GM21529 (cell line): ENCODE data around the gene PRTN3.

Source experiments
- ATAC-seq: cut with Tn5 transposase; IDR thresholded peaks from one replicate; pipeline ENCODE4 v1.9.1; 2021; ENCODE audit not compliant: unreplicated experiment

PRTN3 gene, protein sequence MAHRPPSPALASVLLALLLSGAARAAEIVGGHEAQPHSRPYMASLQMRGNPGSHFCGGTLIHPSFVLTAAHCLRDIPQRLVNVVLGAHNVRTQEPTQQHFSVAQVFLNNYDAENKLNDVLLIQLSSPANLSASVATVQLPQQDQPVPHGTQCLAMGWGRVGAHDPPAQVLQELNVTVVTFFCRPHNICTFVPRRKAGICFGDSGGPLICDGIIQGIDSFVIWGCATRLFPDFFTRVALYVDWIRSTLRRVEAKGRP

DNA sequence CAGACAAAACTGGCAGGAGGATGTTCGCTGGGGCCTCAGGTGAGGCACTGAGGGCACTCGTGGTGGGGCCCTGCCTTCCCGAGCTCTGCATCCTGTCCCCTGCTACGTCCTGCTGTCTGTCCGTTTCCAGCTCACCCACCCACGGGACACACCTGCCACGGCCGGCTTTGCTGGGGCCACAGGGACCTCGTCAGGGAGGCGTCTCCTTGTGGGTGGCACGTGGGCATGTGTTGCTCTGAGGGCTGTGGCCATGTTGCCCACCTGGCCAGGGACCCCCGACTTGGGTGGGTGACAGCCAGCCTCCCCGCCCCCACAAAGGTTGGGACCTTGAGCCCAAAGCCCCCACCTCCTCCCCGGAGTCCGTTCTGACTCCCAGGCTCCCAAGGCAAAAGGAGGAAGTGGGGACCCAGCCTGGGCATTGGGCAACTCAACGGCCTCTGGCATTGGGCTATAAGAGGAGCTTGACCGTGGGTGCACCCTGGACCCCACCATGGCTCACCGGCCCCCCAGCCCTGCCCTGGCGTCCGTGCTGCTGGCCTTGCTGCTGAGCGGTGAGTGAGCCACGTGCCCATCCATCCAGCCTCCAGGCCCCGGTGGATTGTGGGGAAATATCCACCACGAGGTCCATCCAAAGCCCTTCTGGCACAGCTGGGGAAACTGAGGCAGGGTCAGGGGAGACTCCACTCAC is at the start of gene PRTN3:
Gene PRTN3 (plus strand): TSS at position 481 of the 688 bp plus-strand sequence. CDS start 10 bp downstream, at position 491.
- ATAC-seq = no peak

DNA sequence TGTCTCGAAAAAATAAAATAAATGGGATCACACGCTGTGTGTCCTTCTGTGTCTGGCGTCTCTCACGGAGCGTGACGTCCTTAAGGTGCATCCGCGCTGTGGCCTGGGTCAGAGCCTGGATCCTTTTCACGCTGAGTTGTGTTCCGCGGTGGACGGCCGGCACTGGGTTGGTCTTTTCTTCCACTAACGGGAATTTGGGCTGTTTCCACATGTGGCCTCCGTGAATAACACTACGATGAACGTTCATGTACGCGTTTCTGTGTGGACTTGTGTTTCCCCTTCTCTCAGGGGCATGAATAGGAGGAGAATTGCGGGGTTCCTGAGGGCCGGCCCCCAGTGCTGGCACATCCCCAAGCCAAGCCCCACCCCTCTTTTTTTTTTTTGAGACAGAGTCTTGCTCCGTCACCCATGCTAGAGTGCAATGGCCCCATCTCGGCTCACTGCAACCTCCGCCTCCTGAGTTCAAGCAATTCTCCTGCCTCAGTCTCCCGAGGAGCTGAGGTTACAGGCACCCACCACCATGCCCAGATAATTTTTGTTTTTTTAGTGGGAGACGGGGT is 49.7 kb upstream of the PRTN3 start:
- ATAC-seq = no peak

DNA sequence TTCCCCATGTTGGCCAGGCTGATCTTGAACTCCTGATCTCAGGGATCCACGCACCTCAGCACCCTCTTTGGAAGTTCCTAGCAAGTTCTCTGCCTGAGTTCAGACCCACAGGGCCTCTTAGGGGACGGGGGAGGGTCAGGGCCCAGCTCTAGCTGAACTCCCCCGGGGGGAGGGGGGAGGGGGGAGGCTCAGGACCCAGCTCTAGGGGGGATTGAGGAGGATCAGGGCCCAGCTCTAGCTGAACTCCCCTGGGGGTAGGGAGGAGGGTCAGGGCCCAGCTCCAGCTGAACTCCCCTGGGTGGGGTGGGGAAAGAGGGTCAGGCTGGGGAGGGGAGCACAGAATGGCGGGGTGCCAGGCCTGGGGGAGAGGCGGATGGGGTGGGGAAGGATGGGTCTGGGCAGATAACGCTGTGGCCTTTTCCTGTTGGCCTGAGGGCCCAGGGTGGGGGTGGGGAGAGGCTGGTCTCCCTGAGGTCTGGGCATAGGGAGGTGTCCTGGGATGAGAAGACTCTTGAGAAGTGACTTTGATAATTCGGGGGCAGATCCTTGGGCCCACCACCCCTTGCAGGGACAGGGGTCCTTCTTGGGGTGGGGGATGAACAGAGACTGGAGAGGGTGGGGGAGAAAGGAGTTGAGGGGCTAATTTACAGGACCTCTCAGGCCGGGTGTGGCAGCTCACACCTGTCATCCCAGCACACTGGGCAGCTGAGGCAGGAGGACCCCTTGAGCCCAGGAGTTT is 49.1 kb upstream of the PRTN3 start:
- ATAC-seq = no peak

DNA sequence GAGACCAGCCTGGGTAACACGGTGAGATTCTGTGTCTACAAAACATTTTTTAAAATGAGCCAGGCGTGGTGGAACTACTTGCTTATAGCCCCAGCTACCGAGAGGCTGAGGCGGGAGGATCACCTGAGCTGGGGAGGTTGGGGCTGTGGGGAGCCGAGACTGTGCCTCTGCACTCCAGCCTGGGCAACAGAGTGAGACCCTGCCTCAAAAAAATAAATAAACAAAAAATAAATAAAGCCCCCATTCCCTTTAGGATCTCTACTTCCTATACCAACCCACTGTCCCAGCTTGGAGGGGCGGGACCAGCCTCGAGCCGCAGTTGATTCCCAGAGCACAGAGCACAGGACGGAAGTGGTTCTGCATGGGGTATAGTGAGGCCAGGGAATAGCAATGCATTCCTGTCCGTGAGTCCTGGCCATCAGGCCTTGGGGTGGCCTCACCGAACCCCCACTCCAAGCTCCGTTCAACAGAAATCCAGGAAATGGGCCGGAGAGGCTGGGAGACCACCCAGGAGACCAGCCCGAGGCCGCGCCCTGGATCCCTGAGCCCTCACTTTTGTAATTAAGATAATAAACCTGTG is 48.4 kb upstream of the PRTN3 start:
- ATAC-seq = no peak

DNA sequence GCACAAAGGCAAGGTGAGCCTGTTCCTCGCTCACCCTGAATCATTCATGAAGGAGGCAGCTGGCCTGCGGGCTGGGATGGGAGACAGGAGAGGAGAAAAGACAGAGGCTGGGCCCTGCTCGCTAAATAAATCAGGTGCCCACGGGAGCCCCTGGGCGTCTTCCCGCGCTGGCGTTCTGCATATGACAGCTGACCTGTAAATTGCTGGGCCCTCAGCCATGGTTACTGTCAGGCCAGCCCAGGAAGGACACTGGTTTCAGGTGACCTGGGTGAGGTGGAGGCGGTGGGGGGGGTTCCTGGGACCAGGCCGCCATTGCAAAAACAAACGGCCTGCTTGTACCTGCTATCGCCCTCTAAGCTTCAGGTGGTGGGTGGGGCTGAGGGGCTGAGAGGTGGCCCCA is 47.0 kb upstream of the PRTN3 start:
- no peak for ATAC-seq

DNA sequence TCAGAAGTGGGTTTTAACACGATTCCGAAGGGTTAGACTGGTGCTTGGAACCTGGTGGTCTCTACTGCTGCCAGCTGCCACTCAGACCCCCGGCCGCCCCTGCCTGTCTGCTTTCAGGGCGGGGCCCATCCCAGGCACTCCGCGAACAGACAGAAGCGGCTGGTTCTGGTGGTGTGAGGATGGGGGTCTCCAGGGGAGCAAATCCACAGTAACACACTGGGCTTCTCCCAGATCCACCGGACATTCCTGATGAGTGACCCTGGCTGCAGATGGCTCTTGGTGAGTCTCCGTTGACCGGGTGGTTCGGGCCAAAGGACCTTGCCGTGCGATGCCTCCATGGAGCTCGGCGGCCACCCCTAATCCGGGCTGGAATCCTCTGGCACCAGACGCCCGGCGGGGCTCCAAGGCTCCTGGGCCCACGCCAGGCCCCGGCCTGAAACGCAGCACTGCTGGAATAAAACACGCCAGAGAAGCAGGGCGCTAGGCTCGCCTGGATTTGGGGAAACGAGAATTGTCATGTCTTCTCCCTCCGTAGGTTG is 45.7 kb upstream of the PRTN3 start:
- no peak for ATAC-seq

DNA sequence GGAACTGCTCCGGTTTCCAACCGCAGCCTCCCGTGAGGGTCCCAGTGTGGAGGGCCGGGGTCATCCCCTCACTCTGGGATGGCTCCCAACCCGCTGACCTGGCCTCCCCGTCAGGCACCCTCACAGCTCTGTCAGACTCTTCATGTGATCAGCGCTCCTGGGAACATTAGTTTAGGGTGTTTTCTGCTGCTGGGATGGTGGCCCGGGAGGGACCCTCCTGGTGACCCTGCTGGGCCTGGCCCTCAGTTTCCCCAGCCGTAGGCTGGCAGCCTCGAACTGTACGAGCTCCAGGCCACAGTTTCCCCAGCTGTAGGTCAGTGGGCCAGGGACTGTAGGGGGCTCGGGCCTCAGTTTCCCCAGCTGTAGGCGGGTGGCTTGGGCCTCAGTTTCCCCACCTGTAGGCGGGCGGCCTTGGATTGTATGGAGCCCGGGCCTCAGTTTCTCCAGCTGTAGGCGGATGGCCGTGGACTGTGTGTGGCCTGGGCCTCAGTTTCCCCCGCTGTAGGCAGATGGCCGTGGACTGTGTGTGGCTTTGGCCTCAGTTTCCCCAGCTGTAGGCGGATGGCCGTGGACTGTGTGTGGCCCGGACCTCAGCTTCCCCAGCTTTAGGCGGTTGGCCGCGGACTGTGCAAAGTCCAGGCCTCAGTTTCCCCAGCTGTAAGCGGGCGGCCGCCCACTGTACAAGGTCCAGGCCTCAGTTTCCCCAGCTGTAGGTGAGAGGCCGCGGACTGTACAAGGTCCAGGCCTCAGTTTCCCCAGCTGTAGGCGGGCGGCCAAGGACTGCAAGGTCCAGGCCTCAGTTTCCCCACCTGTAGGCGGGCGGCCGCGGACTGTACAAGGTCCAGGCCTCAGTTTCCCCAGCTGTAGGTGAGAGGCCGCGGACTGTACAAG is 44.9 kb upstream of the PRTN3 start:
- ATAC-seq = no peak

DNA sequence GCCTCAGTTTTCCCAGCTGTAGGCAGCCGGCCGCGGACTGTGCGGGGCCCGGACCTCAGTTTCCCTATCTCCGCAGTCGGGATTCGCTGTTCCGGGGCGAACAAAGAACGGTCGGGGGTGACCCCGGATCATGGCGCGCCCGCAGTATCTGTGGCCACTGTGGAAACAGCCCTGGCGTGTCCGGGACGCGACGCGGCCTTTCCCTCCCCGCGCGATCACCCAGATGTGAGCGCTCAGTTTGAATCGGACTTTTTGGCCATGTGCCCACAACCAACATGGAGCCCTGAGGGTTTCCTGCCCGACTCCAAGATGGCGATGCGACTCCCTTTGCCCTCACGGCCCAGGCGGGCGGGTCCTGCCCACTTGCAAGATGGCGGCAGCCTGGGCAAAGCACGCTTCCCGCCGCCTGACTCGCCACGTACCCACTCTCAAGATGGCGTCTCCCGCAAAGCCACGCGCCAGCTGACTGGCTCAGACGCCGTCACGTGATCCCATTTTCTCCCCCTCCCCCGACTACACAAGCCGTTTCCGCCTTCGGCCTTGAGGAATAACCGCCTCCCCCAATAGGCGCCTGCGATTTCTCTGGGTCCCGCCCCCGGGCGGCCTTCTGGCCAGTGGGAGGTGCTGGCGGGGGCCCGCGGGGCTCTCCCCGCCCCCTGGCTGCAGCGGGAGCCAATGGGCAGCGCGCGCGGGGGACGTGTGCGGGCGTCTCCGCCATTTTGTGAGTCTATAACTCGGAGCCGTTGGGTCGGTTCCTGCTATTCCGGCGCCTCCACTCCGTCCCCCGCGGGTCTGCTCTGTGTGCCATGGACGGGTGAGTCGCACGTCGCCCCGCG is 43.9 kb upstream of the PRTN3 start, which contains the start of gene PTBP1:
Gene PTBP1 (plus strand): TSS at position 761 of the 836 bp plus-strand sequence. CDS start 46 bp downstream, at position 807.
- ATAC-seq = peak; percentile 79

DNA sequence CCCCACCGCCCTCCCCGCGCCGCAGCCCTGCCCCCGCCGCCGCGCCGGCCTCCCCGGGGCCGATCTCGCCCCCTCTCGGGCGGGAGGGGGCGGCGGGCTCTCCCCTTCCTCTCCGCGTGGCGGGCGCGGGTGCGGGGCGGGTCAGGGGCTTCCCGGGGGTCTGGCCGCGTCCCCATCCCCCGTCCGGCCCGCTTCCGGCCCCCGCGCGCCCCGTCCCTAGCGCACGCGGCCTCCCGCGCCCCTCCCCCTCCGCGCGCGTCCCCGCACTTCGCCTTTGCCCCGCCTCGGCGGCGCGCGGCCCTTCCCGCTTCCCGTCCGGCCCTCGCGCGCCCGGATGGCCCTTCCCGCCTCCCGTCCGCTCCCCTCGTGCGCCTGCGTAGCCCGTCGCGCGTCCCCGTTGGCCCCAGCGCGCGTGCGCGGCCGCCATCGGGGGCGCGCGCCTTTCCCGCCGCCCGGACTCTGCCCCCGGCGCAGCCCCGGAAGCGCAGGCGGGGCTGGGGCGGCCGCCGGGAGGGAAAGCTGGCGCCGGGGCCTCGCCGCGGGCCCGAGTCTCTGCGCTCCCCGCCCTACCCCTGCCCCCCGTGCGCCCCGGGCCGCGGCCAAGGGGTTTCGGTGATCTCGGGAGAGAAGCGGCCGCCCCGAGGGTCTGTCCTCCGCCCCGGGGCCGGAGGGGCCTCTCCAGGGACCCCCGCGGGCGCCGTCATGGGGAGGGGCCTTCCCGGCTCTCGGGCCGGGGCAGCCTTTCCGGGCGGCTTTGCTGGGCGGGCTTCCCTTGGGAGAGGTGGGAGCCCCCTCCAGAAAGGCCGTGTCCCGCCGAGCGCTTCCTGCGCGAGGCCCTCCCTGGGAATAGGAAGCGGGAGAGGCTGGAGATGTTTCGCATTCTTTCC is 43.0 kb upstream of the PRTN3 start:
- ATAC-seq = peak; percentile 34

DNA sequence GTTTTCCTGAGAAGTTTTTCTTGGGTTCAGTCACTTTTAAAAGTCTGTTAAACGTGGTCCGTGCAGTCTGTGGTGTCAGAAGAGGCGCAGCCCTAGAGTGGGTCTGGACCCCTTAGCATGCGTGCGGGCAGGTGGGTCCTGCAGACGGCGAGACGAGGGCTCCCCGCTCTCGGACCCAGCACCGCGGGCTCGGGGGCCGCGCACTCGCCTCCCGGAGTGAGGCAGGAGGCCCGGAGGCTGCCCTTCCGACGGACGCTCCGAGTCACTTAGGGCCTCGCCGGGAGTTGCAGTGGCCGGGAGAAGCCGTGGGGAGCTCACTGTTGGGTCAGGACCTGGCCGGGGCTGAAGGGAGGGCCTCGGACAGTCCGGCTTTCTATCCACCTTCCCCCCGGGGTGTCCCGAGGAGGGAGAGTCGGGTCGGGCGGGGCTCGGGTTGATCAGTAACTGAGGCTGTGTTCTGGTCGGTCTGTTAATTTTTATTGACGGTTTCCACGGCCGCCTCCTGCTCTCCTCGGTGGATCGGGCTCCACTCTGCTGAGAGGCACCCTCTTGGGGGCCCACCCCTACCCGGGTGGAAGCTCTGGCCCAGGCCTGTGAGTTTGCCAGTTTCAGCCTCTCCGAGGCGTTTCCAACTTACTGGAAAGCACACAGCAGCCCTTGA is 42.3 kb upstream of the PRTN3 start:
- no peak for ATAC-seq

DNA sequence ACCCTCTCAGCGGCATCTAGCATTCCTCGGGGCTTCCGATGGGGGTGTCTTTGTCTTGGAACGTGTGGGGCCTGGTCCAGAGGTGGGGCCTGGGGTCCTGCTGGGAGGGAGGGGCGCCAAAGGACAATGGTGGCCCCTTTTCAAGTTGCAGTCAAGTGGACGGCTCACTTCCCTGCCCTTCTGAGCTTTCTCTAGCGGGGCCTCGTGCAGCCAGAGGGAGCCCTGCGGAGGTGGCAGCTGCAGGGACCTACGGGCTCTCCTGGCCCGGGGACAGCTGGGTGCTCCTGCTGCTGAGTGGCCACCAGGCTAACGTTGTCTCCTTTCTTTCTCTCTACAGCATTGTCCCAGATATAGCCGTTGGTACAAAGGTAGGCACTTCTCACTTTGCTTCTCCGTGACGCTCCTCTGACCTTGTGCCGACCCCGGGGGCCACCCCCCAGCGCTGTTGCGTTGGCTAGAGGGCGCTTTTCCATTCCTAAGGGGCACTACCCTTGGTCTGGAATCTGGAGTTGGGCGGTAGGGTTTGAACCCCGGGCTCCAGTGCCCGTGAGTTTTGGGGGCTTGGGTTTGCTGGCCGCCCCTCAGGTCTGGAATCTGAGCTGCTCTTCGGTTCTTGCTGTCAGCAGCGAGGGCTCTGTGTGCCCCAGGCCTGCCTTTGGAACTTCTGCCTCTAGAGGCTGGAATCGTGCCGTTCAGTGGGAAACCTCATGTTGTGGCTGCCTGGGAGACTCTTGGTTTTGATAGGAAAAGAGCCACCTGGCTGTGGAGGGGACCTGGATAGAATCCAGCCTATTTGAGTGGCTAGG is 41.5 kb upstream of the PRTN3 start:
- ATAC-seq = no peak

DNA sequence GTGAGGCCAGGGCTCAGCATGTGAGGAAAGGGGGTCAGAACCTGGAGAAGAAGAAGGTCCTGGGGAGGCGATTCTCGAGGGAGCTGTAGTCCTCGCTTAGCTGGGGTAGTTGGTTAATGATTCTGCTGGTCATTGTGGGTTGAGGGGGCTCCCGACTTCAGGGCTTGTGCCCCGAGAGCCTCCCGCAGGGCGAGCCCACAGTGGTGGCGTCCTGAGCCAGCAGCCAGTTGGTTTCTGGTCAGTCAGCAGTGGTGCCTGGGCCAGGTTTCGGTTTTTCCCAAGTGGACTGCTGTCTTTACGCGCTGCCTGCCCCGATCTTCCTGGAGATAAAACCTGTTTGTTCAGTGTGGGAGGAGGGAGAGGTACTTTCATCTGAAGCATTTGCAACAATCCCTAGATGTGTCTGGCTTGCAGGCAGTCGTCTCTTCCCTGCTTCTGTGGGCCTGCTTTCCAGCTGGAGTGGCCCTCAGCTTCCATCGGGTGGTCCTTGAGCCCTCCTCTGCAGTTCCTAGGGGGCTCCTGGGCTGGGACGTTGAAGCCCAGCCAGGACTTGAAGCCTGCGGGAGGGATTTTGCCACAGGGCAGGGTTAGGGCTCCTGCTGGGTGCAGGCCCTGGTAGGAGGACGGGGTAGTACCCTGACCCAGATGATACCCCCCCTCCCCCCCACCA is 40.3 kb upstream of the PRTN3 start:
- ATAC-seq = no peak

DNA sequence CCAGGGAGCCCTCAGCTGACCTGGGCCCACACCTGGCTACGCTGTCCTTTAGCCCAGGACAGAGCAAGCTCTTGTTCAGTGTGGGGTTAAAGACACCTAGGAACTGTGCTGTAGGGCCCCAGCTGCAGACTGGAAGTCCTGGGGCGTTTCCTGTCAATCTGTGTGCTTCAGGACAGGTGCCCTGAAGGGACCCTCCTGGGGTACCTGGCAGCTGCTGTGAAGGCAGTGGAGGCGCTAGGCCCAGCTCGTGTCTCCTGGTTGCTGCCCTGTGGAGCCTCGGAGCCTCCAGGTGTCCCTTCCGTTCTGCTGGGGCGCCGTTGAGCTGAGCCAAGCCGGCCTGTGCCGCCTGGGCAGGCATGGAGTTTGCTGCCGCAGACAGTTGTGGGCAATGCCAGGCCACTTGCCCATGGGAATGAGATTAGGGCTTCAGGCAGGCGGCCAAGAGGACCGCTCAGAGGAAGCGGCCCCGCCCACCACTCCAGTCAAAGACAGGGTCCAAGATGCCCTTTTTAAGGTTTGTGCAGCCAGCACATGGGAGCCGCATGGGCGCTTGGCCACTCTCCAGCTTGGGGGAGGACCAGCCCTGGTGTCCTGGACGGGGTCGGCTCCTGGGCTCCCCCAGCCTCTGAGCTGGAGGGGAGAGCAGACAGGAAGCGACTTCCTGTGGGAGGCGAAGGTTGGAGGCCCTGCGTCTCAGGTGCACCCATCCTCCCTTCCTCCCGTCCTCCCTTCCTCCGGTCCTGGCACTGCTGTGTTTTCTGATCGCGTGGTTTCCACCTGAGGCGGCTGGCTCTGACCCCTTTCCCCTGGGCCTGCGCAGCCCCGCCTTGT is 39.6 kb upstream of the PRTN3 start:
- ATAC-seq = no peak

DNA sequence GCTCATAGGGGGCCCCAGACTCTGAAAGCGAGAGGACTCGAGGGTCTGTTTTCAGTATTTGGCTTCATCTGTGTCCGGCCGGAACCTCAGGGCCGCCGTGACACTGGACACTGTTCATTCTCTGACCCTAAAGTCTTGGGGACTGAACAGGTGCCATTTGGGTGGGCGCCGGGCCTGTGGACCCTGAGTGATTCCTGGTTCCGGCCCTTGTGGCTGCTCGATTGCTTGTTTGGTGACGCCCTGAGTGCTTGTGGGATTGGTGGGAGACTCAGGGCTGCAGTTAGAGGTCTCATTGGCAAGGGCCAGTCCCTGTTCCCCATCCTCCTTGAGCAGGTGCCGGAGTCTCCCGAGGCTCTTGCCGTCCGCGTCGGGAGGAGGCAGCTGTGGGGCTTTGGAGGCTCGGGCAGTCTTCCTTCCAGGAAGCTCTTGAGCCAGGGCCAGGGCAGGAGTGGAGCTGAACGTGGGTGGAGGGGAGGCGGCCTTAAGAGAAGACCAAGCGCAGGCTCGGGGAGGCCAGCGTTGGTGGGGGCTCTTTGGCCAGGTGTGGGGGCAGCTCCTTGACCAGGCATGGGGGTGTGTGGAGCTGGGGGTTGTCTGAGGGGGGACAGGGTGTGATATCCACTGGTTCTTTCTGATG is 38.8 kb upstream of the PRTN3 start:
- no peak for ATAC-seq
